Astrocyte (in vitro differentiated cells and primary cell): ENCODE results near the gene APBA2.

ENCODE experiments used
- CTCF ChIP-seq: IDR thresholded peaks from 2 replicates; pipeline ENCODE4 v1.5.1; 2011; ENCODE audit warnings: low read depth, mild to moderate bottlenecking, inconsistent platforms, low read length, moderate library complexity; ENCODE audit not compliant: insufficient read depth
- EZH2 ChIP-seq: IDR thresholded peaks from 2 replicates; pipeline ENCODE4 v1.6.1; 2012; ENCODE audit warnings: mild to moderate bottlenecking, low read length, inconsistent platforms; ENCODE audit not compliant: insufficient read depth

- TF ChIP-seq CTCF = no peak
- TF ChIP-seq EZH2 = no peak
These were observed 265.7 kb downstream of the APBA2 start for GRCh38 chr15:29151484-29151857.
